ENCODE data around the gene TSNAXIP1. TPM values are rescaled to one million over a fixed set of nuclear protein-coding genes. Genes with fewer than 3 reads are reported as not detected.

The TSNAXIP1 gene
- total RNA-seq, 4 donors from 2014 or later, result 0.89 to 2.4 (median 1.6) TPM

DNA sequence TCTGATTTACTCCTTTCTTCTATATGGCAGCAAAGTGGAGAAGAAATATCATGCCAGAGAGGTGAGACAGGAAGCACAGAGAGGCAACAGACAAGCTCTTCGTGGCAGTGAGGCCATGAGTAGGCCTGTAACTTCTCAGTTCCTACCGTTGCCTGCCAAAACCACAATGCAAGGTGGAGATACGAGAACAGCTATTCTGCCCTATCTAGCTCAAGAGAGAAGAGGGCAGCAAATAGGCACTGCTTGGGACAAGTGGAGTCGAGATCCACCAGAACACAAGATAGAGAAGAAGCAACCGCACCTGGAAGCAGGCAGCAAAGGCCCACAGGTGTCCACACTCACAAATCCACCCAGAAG, 25.1 kb upstream of the TSNAXIP1 start:
- TF ChIP-seq CTCF (IDR thresholded peaks at IDR 0.05) (no peak), POLR2A (IDR thresholded peaks at IDR 0.05) (no peak), POLR2AphosphoS5 (IDR thresholded peaks at IDR 0.05) (no peak), EP300 (IDR thresholded peaks at IDR 0.05) (no peak)
- Histone ChIP-seq H3K36me3 (peaks cover 0 to 11% of the 10 kb centered on the region in 2 donors), H3K27me3 (no peaks in the 10 kb centered on the region), H3K4me3 (no peak overlapping the region), H3K27ac (no peak overlapping the region), H3K4me1 (no peaks in the 10 kb centered on the region), H3K9me3 (no peaks in the 10 kb centered on the region)
- no peak for ATAC-seq
- WGBS, 2 donors (ENCODE audit: low coverage in 1 of 2), result 75 to 85% methylated on average over 3 to 4 of the region's 5 CpGs

- Histone ChIP-seq H3K9me3 (no peaks in the 10 kb centered on the region), H3K36me3 (peaks cover 0 to 13% of the 10 kb centered on the region in 2 donors), H3K27me3 (no peaks in the 10 kb centered on the region), H3K4me3 (no peak overlapping the region), H3K4me1 (no peaks in the 10 kb centered on the region), H3K27ac (no peak overlapping the region)
- ATAC-seq, result no peak
- TF ChIP-seq POLR2A (IDR thresholded peaks at IDR 0.05) (no peak), CTCF (IDR thresholded peaks at IDR 0.05) (no peak), POLR2AphosphoS5 (IDR thresholded peaks at IDR 0.05) (no peak), EP300 (IDR thresholded peaks at IDR 0.05) (no peak)
- WGBS, 2 donors (ENCODE audit: low coverage in 1 of 2), result 87 to 88% methylated on average over 9 of the region's 12 CpGs
Measured at GRCh38 chr16:67782567-67783352, 23.9 kb upstream of the TSNAXIP1 start.

DNA sequence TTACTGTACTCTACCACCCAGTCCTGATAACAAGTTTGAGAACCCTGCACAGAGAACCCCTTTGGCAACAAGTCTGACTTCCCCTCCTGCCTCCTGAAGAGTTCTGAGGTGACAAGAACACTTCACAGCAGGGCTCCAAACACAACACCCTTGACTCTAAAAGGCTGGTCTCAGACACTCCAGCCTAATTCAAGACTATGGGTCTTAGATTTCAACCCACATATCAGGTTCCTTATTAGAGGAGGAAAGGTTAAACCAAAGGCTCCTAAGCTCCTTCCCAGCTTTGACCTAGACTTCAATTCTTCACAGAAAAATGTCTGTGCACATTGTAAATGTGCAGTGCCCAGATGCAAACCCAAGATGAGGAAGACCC, 23.4 kb upstream of the TSNAXIP1 start:
- Histone ChIP-seq H3K27ac (no peak overlapping the region), H3K9me3 (no peaks in the 10 kb centered on the region), H3K36me3 (peaks cover 0 to 14% of the 10 kb centered on the region in 2 donors), H3K4me3 (no peak overlapping the region), H3K27me3 (no peaks in the 10 kb centered on the region), H3K4me1 (no peaks in the 10 kb centered on the region)
- TF ChIP-seq CTCF (IDR thresholded peaks at IDR 0.05) (no peak), POLR2A (IDR thresholded peaks at IDR 0.05) (no peak), POLR2AphosphoS5 (IDR thresholded peaks at IDR 0.05) (no peak), EP300 (IDR thresholded peaks at IDR 0.05) (no peak)
- ATAC-seq, result no peak

DNA sequence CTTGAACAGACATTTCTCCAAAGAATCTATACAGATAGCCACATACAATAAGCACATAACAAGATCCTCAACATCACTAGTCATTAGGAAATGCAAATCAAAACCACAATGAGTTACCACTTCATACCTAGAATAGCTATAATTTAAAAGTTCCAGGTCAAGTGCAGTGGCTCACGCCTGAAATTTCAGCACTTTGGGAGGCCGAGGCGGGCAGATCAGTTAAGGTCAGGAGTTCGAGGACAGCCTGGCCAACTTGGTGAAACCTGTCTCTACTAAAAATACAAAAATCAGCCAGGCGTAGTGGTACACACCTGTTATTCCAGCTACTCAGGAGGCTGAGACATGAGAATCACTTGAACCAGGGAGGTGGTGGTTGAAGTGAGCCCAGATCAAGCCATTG, 20.2 kb upstream of the TSNAXIP1 start:
- no peak for ATAC-seq
- no peak overlapping the region for H3K4me3 ChIP-seq
- WGBS, 2 donors (ENCODE audit: low coverage in 1 of 2), result 90 to 91% methylated on average over 5 of the region's 5 CpGs

More for the DNA sequence above, 20.2 kb upstream of the TSNAXIP1 start:
- no peak overlapping the region for H3K27ac ChIP-seq
- TF ChIP-seq POLR2AphosphoS5 (IDR thresholded peaks at IDR 0.05), result no peak
- no peak for TF ChIP-seq EP300 (IDR thresholded peaks at IDR 0.05)
- no peak for TF ChIP-seq POLR2A (IDR thresholded peaks at IDR 0.05)
- TF ChIP-seq CTCF (IDR thresholded peaks at IDR 0.05), result no peak
- no peaks in the 10 kb centered on the region for H3K9me3 ChIP-seq
- H3K27me3 ChIP-seq, result no peaks in the 10 kb centered on the region
- no peaks in the 10 kb centered on the region for H3K4me1 ChIP-seq
- H3K36me3 ChIP-seq, result peaks cover 0 to 3% of the 10 kb centered on the region in 2 donors
